ENCODE measurements around the gene RALGAPA2.

The RALGAPA2 gene

GRCh38 chr20:20635006-20635405 is 77.4 kb downstream of the RALGAPA2 start:
- no peak for DNase-seq (ENCODE audit: extremely low read depth in 1 of 2, low read depth in 1 of 2)

- no peak for DNase-seq (ENCODE audit: extremely low read depth in 1 of 2, low read depth in 1 of 2)
Observed at GRCh38 chr20:20632644-20633043, 79.8 kb downstream of the RALGAPA2 start.

- DNase-seq (ENCODE audit: extremely low read depth in 1 of 2, low read depth in 1 of 2) = no peak
Observed at GRCh38 chr20:20630551-20630950, 81.9 kb downstream of the RALGAPA2 start.

GRCh38 chr20:20629556-20630188 is 82.8 kb downstream of the RALGAPA2 start:
- no peak for DNase-seq (ENCODE audit: extremely low read depth in 1 of 2, low read depth in 1 of 2)

- DNase-seq (ENCODE audit: extremely low read depth in 1 of 2, low read depth in 1 of 2) = no peak
Observed at GRCh38 chr20:20628314-20628713, 84.1 kb downstream of the RALGAPA2 start.

- no peak for DNase-seq (ENCODE audit: extremely low read depth in 1 of 2, low read depth in 1 of 2)
Observed at GRCh38 chr20:20627471-20627870, 85.0 kb downstream of the RALGAPA2 start.

- no peak for DNase-seq (ENCODE audit: extremely low read depth in 1 of 2, low read depth in 1 of 2)
Observed at GRCh38 chr20:20624914-20625313, 87.5 kb downstream of the RALGAPA2 start.

- no peak for DNase-seq (ENCODE audit: extremely low read depth in 1 of 2, low read depth in 1 of 2)
Observed at GRCh38 chr20:20621195-20621594, 91.2 kb downstream of the RALGAPA2 start.

GRCh38 chr20:20614391-20614790 is 98.1 kb downstream of the RALGAPA2 start:
- DNase-seq (ENCODE audit: extremely low read depth in 1 of 2, low read depth in 1 of 2) = no peak

- DNase-seq (ENCODE audit: extremely low read depth in 1 of 2, low read depth in 1 of 2) = no peak
Observed at GRCh38 chr20:20612251-20612650, 100.2 kb downstream of the RALGAPA2 start.

- DNase-seq (ENCODE audit: extremely low read depth in 1 of 2, low read depth in 1 of 2) = no peak
Observed at GRCh38 chr20:20611167-20611566, 101.3 kb downstream of the RALGAPA2 start.

- no peak for DNase-seq (ENCODE audit: extremely low read depth in 1 of 2, low read depth in 1 of 2)
Observed at GRCh38 chr20:20609522-20609921, 102.9 kb downstream of the RALGAPA2 start.

- DNase-seq (ENCODE audit: extremely low read depth in 1 of 2, low read depth in 1 of 2) = no peak
Observed at GRCh38 chr20:20608641-20609040, 103.8 kb downstream of the RALGAPA2 start.

GRCh38 chr20:20608041-20608440 is 104.4 kb downstream of the RALGAPA2 start:
- DNase-seq (ENCODE audit: extremely low read depth in 1 of 2, low read depth in 1 of 2) = no peak

GRCh38 chr20:20606881-20607280 is 105.6 kb downstream of the RALGAPA2 start:
- no peak for DNase-seq (ENCODE audit: extremely low read depth in 1 of 2, low read depth in 1 of 2)

GRCh38 chr20:20606050-20606449 is 106.4 kb downstream of the RALGAPA2 start:
- no peak for DNase-seq (ENCODE audit: extremely low read depth in 1 of 2, low read depth in 1 of 2)

- DNase-seq (ENCODE audit: extremely low read depth in 1 of 2, low read depth in 1 of 2) = no peak
Observed at GRCh38 chr20:20604907-20605306, 107.5 kb downstream of the RALGAPA2 start.

- DNase-seq (ENCODE audit: extremely low read depth in 1 of 2, low read depth in 1 of 2) = no peak
Observed at GRCh38 chr20:20604357-20604756, 108.1 kb downstream of the RALGAPA2 start.

- no peak for DNase-seq (ENCODE audit: extremely low read depth in 1 of 2, low read depth in 1 of 2)
Observed at GRCh38 chr20:20603339-20603990, 109.0 kb downstream of the RALGAPA2 start.

- DNase-seq (ENCODE audit: extremely low read depth in 1 of 2, low read depth in 1 of 2) = no peak
Observed at GRCh38 chr20:20597966-20598365, 114.5 kb downstream of the RALGAPA2 start.

GRCh38 chr20:20594171-20594530 is 118.3 kb downstream of the RALGAPA2 start:
- DNase-seq (ENCODE audit: extremely low read depth in 1 of 2, low read depth in 1 of 2) = no peak

GRCh38 chr20:20593447-20594170 is 118.8 kb downstream of the RALGAPA2 start:
- no peak for DNase-seq (ENCODE audit: extremely low read depth in 1 of 2, low read depth in 1 of 2)
